GM19397 (cell line): Measurements from ENCODE around the gene TTC28.
"Not testable (repeated sequence)": the region's sequence is repeated elsewhere in the genome, so short reads cannot be mapped to it uniquely, and the experiment has no call there.

ENCODE experiments used
- ATAC-seq: cut with Tn5 transposase; IDR thresholded peaks from one replicate; pipeline ENCODE4 v1.9.1; 2021; ENCODE audit warnings: mild to moderate bottlenecking, moderate library complexity; ENCODE audit not compliant: unreplicated experiment

Gene TTC28

GRCh38 chr22:28679611-28680287 lies at the start of gene TTC28:
TSS of gene TTC28 (minus strand) at chr22:28679840. CDS start at chr22:28679723, 117 bp downstream.
- ATAC-seq = not testable (repeated sequence)

- ATAC-seq = no peak
These were observed 49.1 kb upstream of the TTC28 start for GRCh38 chr22:28728621-28729313.

- no peak for ATAC-seq
These were observed 48.4 kb upstream of the TTC28 start for GRCh38 chr22:28728002-28728401.

- no peak for ATAC-seq
These were observed 38.4 kb upstream of the TTC28 start for GRCh38 chr22:28718044-28718443.

GRCh38 chr22:28716686-28717085 lies 37.0 kb upstream of the TTC28 start:
- ATAC-seq = no peak

GRCh38 chr22:28715611-28716010 lies 36.0 kb upstream of the TTC28 start:
- ATAC-seq = no peak

GRCh38 chr22:28714043-28714628 lies 34.5 kb upstream of the TTC28 start:
- ATAC-seq = no peak

GRCh38 chr22:28711820-28712777 lies 32.5 kb upstream of the TTC28 start:
- no peak for ATAC-seq

- ATAC-seq = no peak
These were observed 31.7 kb upstream of the TTC28 start for GRCh38 chr22:28711341-28711740.

- no peak for ATAC-seq
These were observed 31.0 kb upstream of the TTC28 start for GRCh38 chr22:28710576-28711191.

- no peak for ATAC-seq
These were observed 30.5 kb upstream of the TTC28 start for GRCh38 chr22:28710107-28710506.

GRCh38 chr22:28706845-28707244 lies 27.2 kb upstream of the TTC28 start:
- ATAC-seq = no peak

- no peak for ATAC-seq
These were observed 23.8 kb upstream of the TTC28 start for GRCh38 chr22:28703436-28703835.

- ATAC-seq = no peak
These were observed 23.3 kb upstream of the TTC28 start for GRCh38 chr22:28702891-28703290.

- ATAC-seq = not testable (repeated sequence)
These were observed 13.6 kb upstream of the TTC28 start for GRCh38 chr22:28693041-28693760.

GRCh38 chr22:28689796-28690195 lies 10.2 kb upstream of the TTC28 start:
- ATAC-seq = not testable (repeated sequence)

GRCh38 chr22:28682966-28683365 lies 3.3 kb upstream of the TTC28 start:
- ATAC-seq = not testable (repeated sequence)

- not testable (repeated sequence) for ATAC-seq
These were observed 1.3 kb upstream of the TTC28 start for GRCh38 chr22:28680813-28681490.
